Cardiac septum (tissue), 1 donor: Measurements from ENCODE around the gene HIVEP3. TPM values are rescaled to one million over a fixed set of nuclear protein-coding genes. Genes with fewer than 3 reads are reported as not detected.

Source experiments
- DNase-seq: peaks from one replicate; pipeline ENCODE4 v3.0.0-alpha.2; 2020; ENCODE audit warnings: low spot score
- intact Hi-C: fragments of 100-400 bp; cut with DNase I; formaldehyde crosslinking; loops from one replicate; pipeline ENCODE4 v1.14.0; 2022
- total RNA-seq: library from RNA; stranded (reverse); fragmentation: NEBNext Ultra II Directional; extraction: Animal tissue kit (Norgen Biotek cat#: 25700); gene quantifications from one replicate; pipeline ENCODE4 v1.2.1, GENCODE V29; 2021
- donor health status: DM: no; HTN: no; CAD: no.

HIVEP3 gene
- total RNA-seq, 1 donor from 2014 or later, result 3.7 TPM

DNA sequence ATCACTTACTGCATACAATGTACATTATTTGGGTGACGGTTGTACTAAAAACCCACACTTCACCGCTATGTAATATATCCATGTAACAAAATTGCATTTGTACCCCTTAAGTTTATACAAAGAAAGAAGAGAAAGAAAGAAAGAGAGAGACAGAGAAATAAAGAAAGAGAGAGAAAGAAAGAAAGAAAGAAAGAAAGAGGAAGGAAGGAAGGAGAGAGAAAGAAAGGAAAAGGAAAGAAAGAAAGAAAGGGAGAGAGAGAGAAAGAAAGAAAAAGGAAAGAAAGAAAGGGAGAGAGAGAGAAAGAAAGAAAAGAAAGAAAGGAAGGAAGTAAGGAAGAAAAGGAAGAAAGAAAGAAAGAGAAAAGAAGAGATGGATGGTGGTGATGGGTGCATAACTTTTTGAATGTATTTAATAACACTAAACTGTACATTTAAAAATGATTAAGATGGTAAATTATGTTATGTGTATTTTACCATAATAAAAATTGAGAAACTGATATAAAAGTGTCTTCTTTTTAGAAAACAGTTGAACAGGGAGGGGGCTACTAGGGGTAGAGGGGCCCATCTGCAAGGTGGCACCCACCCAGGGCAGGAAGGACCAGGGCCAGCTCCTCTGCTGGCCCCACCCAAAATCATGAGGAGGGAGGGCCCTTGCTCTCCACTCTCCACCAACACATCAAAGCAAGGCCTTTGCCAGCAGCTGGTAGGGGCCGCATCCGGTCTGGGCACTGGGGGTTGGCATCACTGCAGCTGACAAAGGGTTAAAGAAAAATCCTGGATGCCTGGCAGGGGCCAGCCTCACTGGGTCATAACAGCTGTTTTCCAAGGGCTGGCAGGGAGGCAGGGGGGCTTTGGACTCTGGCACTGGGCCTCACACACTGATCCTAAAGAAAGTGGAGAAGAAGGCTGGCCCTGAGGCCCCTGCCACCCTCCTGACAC lies 280.4 kb downstream of the HIVEP3 start:
- no peak for DNase-seq
- intact Hi-C loops, result no loop called here

GRCh38 chr1:41637367-41637766 lies 281.4 kb downstream of the HIVEP3 start:
- intact Hi-C loops, result no loop called here
- no peak for DNase-seq

- intact Hi-C loops, result no loop called here
- no peak for DNase-seq
Observed at GRCh38 chr1:41633764-41634163, 285.0 kb downstream of the HIVEP3 start.

DNA sequence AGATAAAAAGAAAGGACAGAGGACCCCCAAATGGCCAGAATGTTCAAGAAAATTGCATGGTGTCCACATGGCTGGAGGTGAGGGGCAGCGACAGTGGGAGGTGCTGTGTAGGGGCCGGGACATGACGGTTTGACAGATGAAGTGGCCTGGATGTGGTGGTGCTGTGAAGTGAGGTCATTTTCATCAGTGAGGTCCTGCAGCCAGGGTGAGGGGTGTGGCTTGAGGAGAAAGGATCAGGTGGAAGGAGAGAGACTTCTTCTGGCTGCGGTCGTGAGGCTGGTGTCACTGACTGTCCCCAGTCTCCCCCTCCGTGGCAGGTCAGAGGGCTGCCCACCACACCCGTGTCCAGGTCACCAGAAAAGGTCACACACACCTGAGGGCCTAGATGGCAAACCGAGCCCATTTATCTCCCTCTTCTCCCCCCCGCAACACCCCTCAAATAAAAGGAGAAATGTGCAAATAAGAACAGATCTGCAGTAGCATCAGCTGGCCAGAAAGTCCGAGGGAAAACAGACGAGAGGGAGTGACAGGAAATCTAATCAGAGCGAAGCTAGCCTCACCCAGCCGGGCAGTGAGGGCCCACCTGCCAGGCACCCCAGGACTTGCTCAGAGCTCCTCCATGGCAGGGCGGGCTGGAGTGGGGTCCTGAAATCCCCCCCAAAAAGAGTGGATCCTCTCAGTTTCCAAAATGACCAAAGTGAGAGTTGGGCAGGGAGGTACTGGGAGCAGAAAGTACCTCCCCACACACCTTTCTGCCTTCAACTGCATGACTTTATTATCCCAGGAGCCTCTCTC lies 285.7 kb downstream of the HIVEP3 start:
- intact Hi-C loops, result no loop called here
- no peak for DNase-seq

DNA sequence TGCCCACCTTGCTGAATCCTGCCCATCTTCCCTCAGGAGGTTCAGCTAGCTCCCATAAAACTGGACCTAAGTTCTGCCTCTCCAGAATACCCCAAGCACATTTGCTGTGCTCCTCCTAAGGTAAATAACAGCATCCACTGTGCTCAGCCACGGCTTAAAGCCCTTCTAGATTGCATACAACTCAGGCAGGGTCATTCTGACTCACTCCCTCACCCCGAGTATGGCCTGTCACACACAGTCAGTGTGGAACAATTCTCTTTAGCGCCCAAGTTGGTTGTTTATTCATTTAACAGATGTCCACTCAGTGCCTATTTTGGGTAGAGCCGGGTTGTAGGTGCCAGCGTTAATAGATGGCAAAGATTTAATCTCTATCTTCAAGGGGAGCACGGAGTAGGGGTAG lies 286.8 kb downstream of the HIVEP3 start:
- intact Hi-C loops, result no loop called here
- no peak for DNase-seq

GRCh38 chr1:41631154-41631553 lies 287.6 kb downstream of the HIVEP3 start:
- DNase-seq, result no peak

GRCh38 chr1:41629571-41629970 lies 289.2 kb downstream of the HIVEP3 start:
- DNase-seq, result no peak
- intact Hi-C loops, result loop anchor here (5.0 kb wide), 1 partner anchor 48 kb away; no protein-coding TSS in a partner anchor

More at GRCh38 chr1:41631154-41631553, 287.6 kb downstream of the HIVEP3 start:
- intact Hi-C loops, result no loop called here

DNA sequence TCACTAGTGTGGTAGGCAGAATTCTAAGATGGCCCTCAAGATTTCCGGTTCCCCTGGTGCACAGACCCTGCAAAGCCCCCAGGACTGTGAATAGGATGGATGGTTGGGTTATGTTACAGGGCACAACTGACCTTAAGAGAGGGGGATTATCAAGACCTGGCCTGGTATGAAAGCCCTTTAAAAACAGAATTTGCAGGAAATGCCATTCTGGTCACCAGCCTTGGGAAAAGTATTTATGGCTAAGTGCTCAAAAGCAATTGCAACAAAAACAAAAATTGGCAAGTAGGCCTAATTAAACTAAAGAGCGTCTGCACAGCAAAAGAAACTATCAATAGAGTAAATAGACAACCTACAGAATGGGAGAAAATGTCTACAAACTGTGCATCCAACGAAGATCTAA lies 289.6 kb downstream of the HIVEP3 start:
- no peak for DNase-seq
- intact Hi-C loops, result loop anchor here (5.0 kb wide), 1 partner anchor 48 kb away; no protein-coding TSS in a partner anchor

DNA sequence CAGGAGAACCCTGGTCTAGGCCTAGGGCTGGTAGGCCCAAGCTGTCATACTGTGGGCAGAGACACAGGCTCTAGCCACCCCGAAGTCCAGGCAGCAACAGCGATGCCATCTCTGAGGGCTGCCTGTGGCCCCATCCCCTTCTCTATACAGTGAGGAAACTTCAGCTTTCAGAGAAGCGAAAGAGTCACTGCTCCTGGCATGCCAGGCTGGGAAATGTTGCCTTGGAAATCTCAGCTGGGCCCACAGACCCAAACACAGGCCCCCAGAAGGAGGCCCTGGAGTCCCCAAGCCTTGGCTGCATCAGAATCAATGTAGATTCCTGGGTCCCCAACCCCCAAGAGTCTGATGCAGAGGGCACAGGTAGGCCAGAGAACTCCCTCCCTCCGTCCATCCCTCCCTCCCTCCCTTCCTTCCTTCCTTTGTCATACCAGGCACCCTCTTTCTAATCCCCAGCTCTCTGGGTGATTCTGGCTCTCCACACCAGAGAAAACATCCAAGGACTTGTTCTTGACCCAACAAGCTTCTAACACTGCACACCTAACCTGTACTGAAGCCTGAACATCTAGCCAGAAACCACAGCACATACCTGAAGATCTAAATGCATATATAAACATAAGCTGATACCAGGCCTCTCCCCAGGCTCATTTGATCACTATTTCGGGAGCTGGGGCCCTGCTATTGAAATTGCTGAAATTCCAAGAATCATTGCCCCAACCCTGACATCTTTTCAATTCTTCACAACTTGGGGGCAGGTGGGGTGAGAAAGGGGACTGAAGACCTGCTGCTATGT lies 291.0 kb downstream of the HIVEP3 start:
- intact Hi-C loops, result loop anchor here (5.0 kb wide), 1 partner anchor 50 kb away; no protein-coding TSS in a partner anchor
- DNase-seq, result no peak

GRCh38 chr1:41626616-41627375 lies 291.9 kb downstream of the HIVEP3 start:
- no peak for DNase-seq
- intact Hi-C loops, result loop anchor here (5.0 kb wide), 1 partner anchor 51 kb away; no protein-coding TSS in a partner anchor

- intact Hi-C loops, result loop anchor here (5.0 kb wide), 1 partner anchor 51 kb away; no protein-coding TSS in a partner anchor
- DNase-seq, result no peak
Observed at GRCh38 chr1:41626146-41626545, 292.6 kb downstream of the HIVEP3 start.

GRCh38 chr1:41623736-41624135 lies 295.0 kb downstream of the HIVEP3 start:
- intact Hi-C loops, result no loop called here
- no peak for DNase-seq

- DNase-seq, result no peak
- intact Hi-C loops, result no loop called here
Observed at GRCh38 chr1:41622859-41623732, 295.6 kb downstream of the HIVEP3 start.

GRCh38 chr1:41622402-41622801 lies 296.3 kb downstream of the HIVEP3 start:
- no peak for DNase-seq
- intact Hi-C loops, result no loop called here

DNA sequence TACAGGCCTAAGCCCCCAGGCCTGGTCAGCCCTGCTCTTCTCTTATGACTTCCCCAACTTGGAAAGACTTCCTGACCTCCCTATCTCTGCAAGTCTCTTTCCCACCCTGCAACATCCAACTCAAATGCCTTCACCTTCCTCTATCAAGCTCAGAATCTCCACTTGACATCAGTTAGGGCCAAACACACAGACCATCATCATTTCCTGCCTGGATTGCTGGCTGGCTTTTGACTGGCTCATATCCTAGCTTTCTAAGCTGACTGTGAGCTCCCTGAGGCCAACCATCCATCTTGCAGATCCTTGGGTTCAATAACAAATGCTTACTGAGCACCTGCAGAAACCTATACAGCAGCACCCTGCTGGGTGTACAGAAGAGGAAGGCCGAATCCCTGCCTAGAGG lies 296.9 kb downstream of the HIVEP3 start:
- intact Hi-C loops, result no loop called here
- DNase-seq, result no peak

DNA sequence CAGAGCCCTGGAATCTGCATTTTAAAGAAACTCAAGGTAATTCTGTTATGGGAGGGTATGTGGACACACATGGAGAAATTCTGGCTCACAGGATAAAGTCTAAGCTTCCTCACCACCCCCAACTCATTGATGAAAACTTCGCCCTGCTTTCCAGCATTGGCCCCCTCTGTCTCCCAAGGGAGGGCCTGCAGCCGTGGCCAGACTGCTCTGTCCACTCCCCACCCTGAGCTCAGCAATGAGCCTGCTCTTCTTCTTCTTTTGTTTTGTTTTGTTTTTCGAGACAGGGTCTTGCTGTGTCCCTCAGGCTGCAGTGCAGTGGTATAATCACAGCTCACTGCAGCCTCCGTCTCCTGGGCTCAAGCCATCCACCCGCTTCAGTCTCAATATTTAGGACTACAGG lies 297.5 kb downstream of the HIVEP3 start:
- intact Hi-C loops, result no loop called here
- no peak for DNase-seq

- intact Hi-C loops, result no loop called here
- DNase-seq, result no peak
Observed at GRCh38 chr1:41620365-41621169, 298.2 kb downstream of the HIVEP3 start.
